HG03175 (cell line): ENCODE results near the gene MESD.

Source experiments
- ATAC-seq: cut with Tn5 transposase; IDR thresholded peaks from one replicate; pipeline ENCODE4 v1.9.1; 2021; ENCODE audit warnings: mild to moderate bottlenecking, moderate library complexity; ENCODE audit not compliant: unreplicated experiment

Gene MESD

DNA sequence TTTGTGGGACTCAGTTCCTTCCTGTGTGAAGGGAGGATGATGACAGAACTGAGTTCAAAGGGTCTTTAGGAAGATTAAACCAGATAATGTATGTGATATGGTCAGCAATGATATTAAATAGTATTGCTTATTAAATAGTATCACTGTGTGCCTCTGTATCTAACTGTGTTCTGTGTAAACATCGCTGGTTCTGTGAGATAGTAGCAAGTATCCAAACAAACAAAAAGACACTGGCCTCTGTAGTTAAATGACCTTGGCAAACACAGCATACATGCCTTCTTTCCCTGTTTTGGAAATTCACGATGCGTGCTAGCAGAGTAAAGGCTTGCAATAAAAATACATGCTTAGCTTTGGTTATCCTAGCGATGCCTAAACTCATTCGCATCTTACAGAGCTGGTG lies 76.1 kb downstream of the MESD start:
- no peak for ATAC-seq

DNA sequence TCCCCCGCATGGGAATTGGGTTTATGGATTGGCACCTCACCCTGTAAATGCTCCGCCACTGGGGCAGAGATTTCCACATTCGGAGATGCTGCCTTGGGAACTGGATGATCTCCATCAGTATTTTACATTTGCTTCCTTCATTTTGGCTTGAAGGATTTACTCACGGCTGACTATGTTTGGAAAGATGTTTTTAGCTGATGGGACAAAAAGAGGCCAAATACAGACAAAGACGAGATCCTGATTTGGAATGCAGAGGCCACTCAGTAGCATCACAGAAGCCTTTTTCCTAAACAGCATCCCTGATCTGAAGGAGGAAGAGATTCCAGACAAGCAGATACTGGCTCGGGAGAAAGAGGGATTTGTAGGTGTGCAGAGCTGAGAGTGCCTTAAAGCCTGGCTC lies 76.9 kb downstream of the MESD start:
- ATAC-seq = no peak

DNA sequence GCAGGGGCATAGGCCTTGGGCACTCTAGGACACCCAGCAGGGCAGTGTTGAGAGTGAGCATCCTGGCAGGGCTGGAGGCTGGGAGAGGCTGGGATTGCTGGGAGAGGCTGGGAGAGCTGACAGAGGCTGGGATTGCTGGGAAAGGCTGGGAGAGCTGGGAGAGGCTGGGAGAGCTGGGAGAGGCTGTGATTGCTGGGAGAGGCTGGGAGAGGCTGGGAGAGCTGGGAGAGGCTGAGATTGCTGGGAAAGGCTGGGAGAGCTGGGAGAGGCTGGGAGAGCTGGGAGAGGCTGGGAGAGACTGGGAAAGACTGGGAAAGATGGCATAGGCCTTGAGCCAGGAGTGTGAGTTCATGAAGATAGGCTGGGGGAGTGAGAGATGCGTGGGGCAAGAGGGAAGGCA lies 77.8 kb downstream of the MESD start:
- no peak for ATAC-seq

GRCh38 chr15:80906159-80906766 lies 83.4 kb downstream of the MESD start:
- no peak for ATAC-seq

GRCh38 chr15:80904998-80905397 lies 84.6 kb downstream of the MESD start:
- ATAC-seq = no peak

- ATAC-seq = no peak
Measured at GRCh38 chr15:80902298-80902801, 87.3 kb downstream of the MESD start.

GRCh38 chr15:80898040-80898439 lies 91.6 kb downstream of the MESD start:
- ATAC-seq = no peak
